HG02571 (cell line): ENCODE measurements around the gene SRF.
"Not testable (repeated sequence)": the region's sequence is repeated elsewhere in the genome, so short reads cannot be mapped to it uniquely, and the experiment has no call there.

Source experiments
- ATAC-seq: cut with Tn5 transposase; IDR thresholded peaks from one replicate; pipeline ENCODE4 v1.9.1; 2021; ENCODE audit warnings: mild to moderate bottlenecking, moderate library complexity; ENCODE audit not compliant: unreplicated experiment

The SRF gene

DNA sequence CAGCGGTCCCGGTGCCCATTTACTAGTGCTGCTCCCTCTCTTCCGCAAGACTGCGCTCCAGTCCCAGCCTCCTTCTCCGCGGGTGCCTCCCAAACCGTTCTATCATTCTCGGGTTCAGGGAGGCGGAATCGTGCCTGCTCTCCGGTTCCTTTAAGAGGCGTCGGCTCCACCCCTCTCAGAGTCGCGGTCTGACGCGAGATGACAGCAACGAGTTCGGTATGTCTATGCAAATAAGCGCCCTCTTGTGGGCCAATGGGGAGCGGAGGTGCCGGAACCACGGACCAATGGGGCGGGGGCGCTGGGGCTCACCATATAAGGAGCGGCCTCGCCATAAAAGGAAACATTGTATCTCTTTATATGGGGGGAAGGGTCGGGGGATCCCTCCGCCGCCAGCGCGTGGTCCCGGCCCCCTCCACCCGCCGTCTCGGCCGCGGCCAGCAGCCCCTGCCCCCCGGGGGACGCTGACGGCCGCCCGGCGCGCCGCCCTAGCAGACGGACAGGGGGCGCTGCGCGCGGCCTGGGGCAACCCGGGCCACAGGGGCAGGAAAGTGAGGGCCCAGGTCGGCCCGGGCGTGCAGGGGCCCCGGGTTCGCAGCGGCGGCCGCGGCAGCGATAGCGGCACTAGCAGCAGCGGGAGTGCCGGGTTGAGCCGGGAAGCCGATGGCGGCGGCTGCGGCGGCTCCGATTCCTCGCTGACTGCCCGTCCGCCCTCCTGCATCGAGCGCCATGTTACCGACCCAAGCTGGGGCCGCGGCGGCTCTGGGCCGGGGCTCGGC lies at the start of gene SRF:
Gene SRF, plus strand, starts transcription at position 339 of the 776 bp plus-strand sequence. Its CDS starts 388 bp downstream, at position 727.
- ATAC-seq = peak; percentile 63

DNA sequence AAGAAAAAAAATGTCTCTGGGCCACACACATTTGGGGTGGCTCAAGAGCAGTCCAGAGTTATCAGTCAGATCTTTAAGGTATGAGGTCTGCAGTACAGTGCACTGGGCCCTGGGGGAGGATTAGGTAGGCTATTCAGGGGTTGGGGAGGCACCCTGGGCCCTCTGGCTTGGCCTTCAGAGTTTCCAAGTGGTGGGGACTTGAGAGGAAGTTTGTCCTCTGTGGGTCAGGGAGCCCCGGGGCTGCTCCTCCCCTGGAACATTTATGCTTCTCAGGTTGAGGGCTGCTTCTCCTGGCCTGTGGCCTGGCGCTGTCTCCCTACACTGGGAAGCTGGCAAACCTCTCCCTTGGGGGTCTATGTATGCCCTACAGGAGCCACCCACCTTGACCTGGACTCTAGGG lies 48.9 kb upstream of the SRF start:
- ATAC-seq = no peak

DNA sequence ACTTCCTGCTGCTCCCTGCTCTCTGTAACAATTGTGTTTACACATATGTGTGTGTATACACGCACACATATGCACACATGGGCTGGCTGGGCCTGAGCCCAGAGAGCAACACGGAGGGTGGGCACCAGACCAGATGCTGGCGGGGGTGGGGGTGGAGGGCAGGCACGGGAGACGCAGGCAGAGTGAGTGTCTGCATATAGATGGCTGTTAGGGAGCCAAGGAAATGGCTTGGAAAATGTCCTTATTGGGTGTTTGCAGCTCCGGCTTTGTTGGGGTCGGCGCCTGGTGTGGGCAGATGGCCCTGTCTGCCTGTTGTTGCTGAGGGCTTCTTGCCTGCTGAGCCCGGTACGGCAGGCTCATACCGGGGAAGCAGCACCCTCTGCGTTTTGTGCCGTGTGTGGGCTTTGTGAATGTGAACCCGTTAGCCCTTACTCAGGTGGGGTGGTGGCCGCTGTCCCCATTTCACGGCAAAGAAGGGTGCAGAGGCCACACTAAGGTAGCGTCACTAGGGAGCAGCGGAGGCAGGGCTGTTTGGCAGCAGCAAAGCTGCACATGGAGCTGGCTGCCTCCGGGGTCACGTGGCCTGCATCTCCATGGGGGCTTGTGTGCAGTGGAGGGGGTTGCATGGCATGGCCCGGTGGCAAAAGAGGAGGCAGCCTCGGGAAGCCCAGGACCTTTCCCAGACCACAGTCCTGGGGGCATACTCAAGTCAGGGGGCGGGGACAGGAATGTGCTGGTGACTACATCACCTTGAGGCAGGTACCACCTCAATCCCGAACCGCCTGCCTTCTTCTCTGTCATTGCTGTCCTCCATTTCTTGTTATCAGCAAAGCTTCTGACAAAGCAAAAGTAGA lies 47.4 kb upstream of the SRF start:
- no peak for ATAC-seq

DNA sequence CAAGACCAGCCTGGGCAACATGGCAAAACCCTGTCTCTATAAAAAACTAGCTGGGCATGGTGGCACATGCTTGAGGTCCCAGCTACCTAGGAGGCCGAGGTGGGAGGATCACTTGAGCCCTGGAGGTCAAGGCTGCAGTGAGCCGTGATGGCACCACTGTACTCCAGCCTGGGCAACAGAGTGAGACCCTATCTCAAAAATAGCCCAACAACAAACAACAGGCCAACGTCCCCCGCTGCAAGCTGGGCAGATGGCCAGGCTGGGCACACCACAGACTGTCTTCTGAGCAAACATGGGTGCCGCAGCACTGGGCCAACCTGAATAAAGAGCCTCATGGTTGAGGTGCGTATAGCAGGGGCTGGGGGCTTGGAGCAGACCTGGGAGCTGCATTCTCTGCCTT lies 46.6 kb upstream of the SRF start:
- ATAC-seq = no peak

DNA sequence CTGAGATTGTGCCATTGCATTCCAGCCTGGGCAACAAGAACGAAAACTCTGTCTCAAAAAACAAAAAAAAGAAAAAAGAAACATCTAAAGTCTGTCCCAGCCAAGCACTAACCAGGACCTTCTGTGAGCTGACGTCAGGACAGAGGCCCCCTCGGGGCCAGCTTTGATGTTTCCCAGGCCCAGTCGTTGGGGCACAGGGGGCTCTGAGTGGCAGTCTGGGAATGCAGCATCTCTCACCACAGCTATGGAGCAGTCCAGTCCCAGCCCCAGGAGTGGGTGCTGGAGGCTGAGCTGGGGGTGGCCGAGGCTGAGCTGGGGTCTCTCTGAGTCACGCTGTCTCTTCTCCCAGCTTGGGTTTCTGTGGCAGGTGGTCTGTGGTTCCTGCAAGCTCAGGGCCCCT lies 46.0 kb upstream of the SRF start:
- no peak for ATAC-seq

DNA sequence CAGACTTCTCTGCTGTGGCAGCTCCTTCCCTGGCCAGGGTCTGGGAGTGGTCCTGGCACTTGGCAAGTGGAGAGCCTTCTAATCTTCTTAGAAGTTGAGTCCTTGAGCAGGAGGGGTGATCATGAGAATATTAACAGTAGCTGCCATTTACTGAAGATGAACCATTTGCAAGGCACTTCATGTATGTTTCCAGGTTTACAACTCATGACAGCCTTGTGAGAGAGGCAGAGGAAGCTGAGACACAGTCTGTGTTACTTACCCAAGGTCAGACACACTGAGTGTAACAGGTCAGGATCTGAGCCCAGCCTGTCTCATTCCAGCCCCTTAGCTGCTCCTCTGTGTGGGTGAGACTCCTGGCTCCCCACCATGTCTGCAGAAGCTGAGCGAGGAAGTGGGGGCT lies 45.5 kb upstream of the SRF start:
- no peak for ATAC-seq

DNA sequence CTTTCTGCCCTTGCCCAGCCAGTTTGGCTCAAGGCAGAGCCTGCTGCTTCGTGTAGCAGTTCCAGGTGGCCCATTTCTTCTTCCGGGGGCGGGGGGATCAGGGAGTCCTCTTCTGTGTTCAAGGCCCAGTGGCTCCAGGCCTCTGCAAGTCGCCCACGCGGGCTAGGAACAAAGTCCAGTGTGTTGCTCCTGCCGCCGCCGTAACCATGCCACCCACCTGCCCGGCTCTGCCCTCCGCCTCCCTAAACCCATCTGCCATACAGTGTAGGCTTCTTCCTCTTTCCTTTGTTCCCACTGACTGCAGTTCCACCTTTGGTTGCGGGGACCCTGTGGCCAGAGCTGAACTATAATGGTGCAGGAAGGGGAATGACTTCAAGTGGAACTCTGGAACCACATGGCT lies 43.9 kb upstream of the SRF start:
- ATAC-seq = no peak

DNA sequence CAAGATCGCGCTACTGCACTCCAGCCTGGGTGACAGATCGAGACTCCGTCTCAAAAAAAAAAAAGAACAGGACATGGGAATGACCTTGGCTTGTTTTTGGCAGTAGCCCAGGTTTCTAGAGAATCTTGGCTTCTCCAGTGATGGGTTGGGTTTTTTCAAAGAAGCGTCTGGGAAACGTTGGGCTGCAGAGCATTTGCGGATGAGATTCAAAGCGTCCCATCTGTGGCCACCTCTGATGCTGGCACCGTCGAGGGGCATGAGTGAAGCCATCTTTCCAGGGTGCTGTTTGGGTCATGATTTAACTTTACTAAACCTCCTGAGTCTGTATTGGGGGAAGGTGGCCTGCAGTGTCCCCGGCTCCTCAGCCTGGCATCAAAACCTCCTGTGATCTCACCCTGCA lies 43.2 kb upstream of the SRF start:
- no peak for ATAC-seq

DNA sequence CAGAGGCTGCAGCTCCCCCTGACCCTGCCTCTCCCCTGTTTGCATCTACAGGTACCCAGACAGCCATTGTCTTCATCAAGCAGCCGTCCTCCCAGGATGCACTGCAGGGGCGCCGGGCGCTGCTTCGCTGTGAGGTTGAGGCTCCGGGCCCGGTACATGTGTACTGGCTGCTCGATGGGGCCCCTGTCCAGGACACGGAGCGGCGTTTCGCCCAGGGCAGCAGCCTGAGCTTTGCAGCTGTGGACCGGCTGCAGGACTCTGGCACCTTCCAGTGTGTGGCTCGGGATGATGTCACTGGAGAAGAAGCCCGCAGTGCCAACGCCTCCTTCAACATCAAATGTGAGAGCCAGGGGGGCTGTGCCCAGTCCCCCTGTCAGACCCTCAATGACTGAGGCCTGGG lies 42.1 kb upstream of the SRF start:
- ATAC-seq = no peak

DNA sequence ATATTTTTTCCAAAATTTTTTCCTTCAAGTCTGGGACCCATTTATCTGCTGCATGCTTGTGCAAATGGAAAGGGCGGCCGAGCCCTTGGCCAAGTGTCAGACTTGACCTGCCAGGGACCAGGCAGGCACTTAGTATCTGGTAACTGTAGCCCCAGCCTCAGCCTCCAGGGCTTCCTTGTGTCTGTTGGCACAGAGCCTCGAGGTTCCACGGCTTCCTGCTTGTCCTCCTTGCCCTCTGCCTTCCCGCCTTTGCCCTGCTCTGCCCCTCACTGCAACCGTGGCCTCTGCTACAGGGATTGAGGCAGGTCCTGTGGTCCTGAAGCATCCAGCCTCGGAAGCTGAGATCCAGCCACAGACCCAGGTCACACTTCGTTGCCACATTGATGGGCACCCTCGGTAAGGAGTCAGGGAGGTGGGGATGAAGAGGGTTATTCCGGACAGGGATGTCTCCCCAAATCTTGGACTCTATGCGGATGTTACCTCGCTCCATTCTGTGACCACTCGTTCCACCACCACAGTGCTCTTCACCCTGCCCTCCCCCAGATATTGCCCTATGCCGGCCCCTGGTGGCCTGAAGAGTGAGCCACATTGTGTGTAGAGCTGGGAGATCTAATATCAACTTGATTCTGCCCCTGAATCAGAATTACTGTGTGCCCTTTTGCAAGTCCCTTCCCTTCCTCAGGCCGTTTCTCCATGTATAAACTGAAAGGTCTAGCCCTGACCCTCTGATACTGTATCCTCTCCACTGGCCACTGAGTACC lies 41.5 kb upstream of the SRF start:
- no peak for ATAC-seq

DNA sequence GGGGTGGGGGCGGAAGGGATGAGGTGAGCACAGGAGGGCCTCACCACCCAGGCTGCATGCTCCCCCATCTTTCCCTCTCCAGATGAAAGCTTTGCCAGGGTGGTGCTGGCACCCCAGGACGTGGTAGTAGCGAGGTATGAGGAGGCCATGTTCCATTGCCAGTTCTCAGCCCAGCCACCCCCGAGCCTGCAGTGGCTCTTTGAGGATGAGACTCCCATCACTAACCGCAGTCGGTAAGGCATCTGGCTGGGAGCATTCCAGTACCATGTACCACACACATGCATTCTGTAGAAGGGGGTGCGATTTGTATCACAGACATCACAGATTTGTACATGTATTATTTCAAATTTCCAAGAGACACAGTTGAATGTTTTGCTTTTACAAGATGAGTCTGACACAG lies 40.6 kb upstream of the SRF start:
- no peak for ATAC-seq

DNA sequence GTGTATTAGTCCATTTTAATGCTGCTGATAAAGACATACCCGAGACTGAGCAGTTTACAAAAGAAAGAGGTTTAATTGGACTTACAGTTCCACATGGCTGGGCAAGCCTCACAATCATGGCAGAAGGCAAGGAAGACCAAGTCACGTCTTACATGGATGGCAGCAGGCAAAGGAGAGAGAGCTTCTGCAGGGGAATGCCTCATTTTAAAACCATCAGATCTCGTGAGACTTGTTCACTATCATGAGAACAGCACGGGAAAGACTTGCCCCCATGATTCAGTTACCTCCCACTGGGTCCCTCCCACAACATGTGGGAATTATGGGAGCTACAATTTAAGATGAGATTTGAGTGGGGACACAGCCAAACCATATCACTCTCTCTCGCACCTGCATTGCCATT lies 39.7 kb upstream of the SRF start:
- ATAC-seq = not testable (repeated sequence)

DNA sequence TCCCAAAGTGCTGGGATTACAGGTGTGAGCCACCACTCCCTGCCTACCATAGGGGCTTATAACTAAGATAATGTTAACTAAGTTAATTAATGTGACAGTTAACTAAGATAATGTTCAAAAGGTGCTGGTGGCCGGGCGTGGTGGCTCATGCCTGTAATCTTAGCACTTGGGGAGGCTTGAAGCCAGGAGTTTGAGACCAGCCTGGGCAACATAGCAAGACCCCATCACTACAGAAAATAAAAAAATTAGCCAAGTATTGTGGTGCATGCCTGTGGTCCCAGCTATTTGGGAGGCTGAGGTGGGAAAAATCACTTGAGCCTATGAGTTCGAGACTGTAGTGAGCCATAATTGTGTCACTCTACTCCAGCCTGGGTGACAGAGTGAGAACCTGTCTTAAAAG lies 32.8 kb upstream of the SRF start:
- ATAC-seq = no peak

DNA sequence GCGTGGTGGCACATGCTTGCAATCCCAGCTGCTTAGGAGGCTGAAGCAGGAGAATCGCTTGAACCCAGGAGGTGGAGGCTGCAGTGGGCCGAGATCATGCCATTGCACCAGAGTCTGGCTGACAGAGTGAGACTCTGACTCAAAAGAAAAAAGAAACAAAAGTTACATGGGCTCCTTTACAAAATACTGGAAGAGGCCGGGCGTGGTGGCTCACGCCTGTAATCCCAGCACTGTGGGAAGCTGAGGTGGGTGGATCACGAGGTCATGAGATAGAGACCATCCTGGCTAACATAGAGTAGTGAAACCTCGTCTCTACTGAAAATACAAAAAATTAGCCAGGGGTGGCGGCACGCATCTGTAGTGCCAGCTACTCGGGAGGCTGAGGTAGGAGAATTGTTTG lies 31.1 kb upstream of the SRF start:
- ATAC-seq = not testable (repeated sequence)

DNA sequence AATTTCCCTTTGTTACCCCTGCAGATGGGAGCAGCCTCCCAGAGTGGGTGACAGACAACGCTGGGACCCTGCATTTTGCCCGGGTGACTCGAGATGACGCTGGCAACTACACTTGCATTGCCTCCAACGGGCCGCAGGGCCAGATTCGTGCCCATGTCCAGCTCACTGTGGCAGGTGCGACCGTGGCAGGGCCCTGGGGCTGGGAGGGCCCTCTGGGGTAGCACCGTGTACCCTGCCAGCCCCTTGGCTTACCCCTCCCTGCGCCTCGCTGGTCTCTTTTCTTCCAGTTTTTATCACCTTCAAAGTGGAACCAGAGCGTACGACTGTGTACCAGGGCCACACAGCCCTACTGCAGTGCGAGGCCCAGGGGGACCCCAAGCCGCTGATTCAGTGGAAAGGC lies 29.4 kb upstream of the SRF start:
- ATAC-seq = no peak

DNA sequence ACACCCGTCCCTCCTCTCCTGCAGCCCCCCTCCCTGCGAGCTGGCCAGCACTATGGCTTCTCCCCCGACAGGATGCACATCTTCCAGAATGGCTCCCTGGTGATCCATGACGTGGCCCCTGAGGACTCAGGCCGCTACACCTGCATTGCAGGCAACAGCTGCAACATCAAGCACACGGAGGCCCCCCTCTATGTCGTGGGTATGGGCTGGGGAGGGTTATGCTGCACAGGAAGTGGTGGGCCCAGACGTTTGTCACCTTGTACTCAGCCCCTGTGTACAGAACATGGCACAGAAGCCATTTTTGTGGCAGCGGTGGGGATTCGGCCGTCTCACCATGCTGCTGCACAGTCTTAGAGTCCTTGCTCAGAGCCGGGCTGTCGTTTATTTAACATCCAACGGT lies 29.0 kb upstream of the SRF start:
- no peak for ATAC-seq

DNA sequence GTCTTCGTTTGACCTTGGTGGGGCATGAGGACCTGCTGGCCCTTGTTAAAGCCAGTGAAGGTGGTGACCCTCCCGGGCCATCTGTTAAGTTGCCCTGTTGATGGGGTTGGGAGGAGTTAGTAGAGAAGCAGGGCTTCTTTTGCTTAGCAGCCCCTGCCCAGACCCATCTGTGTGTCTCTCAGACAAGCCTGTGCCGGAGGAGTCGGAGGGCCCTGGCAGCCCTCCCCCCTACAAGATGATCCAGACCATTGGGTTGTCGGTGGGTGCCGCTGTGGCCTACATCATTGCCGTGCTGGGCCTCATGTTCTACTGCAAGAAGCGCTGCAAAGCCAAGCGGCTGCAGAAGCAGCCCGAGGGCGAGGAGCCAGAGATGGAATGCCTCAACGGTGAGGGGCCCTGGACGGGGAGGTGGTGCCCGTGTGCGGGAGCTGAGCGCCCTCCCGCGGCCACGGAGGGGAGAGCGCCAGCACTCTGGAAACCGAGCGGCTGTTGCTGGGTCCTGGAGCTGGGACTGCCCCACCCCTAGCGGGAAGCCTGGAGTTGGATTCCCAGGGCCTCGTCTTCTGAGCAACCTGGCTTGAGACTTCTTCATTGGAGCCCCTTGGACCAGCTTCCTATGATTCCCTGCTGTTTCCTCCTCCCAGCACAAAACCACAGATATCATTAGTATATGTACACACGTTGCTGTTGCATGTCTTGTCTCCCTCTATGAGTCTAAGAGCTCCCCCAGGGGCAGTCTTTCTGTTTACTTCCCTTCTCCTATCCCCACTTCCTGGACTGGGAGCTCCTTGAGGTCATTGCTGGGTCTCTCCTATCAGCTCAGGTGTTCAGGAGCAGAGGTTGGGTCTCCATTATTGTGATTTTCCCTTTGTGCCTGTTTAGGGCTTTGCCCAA lies 27.6 kb upstream of the SRF start:
- ATAC-seq = no peak

DNA sequence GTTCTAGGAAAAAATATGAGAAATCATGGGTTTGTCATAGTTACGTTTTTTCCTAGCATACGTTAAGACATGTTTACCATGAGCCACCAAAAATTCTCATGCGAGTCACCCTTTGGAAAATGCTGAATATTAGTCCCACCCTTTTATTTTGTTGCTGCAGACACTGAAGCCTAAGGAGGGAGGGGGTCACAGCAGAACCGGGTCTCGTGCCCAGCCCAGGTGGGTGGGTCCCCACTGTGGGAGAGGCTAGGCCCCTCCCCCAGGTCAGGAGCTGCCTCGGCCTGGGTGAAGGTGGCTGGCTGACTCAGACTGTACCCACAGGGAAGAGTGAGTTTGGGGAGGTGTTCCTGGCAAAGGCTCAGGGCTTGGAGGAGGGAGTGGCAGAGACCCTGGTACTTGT lies 26.2 kb upstream of the SRF start:
- ATAC-seq = no peak

DNA sequence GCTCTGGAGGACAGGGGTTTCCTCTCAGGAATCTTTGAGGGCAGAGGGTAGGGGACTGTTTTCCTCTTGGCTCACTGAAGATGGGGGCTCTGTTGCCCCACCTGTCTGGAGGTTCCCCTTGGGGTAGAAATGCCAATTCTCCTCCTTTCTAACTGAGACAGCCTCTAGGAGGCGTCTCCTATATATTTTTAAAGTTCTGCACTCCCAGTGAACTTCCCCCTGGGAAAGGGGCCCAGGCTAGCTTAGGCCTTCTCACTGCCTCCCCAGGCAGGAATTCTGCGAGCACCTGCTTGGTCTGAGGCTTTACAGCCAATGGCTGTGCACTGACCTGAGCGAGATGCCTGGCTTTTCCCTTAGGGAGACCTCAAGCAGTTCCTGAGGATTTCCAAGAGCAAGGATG lies 24.8 kb upstream of the SRF start:
- no peak for ATAC-seq
